Keratinocyte (primary cell): Measurements from ENCODE around the gene MAU2. TPM values are rescaled to one million over a fixed set of nuclear protein-coding genes. Genes with fewer than 3 reads are reported as not detected.

Experiments used
- DNase-seq: peaks from one replicate; pipeline ENCODE4 v3.0.0-alpha.2; 2011; ENCODE audit warnings: low read depth, missing footprints, low spot score
- FAIRE-seq: peaks from 2 replicates; lab custom pipeline; 2011; peaks lifted over from hg19 to GRCh38; lab: Jason Lieb, UNC
- H2AFZ ChIP-seq: 2 replicates; pipeline ENCODE4 v1.6.0; 2012; ENCODE audit warnings: low read length, control low read depth, inconsistent platforms; ENCODE audit not compliant: control insufficient read depth
- H3K27ac ChIP-seq: 2 replicates; pipeline ENCODE4 v1.5.1; 2011; ENCODE audit warnings: low read length; ENCODE audit not compliant: control insufficient read depth, insufficient read depth
- H3K27me3 ChIP-seq: 3 replicates; pipeline ENCODE4 v1.6.0; 2011; ENCODE audit warnings: low read length; ENCODE audit not compliant: control insufficient read depth, insufficient read depth; ENCODE audit errors: extremely low read depth
- H3K36me3 ChIP-seq, 2 experiments: 2 replicates in 1 of 2; 3 replicates in 1 of 2; pipeline ENCODE4 v1.5.1; 2011; ENCODE audit warnings: low read length in 2 of 2, mild to moderate bottlenecking in 1 of 2; ENCODE audit not compliant: control insufficient read depth in 2 of 2, insufficient read depth in 2 of 2; ENCODE audit errors: extremely low read depth in 1 of 2
- H3K4me1 ChIP-seq: 3 replicates; pipeline ENCODE4 v1.5.1; 2011; ENCODE audit warnings: low read length; ENCODE audit not compliant: control insufficient read depth, insufficient read depth; ENCODE audit errors: extremely low read depth
- H3K4me2 ChIP-seq: 3 replicates; pipeline ENCODE4 v1.6.0; 2011; ENCODE audit warnings: low read depth, low read length; ENCODE audit not compliant: control insufficient read depth, insufficient read depth; ENCODE audit errors: extremely low read depth
- H3K4me3 ChIP-seq, 3 experiments: fragments of 200-600 bp in 1 of 3; sonication (generic) in 1 of 3; 2 replicates in 2 of 3; 3 replicates in 1 of 3; pipeline ENCODE4 v1.5.1; 2011 to 2016; ENCODE audit warnings: low read length in 3 of 3, mild to moderate bottlenecking in 3 of 3, control low read depth in 2 of 3, inconsistent platforms in 1 of 3, low read depth in 1 of 3, mixed read lengths in 1 of 3, mixed run types in 1 of 3, moderate library complexity in 1 of 3; ENCODE audit not compliant: control insufficient read depth in 2 of 3, insufficient read depth in 2 of 3; ENCODE audit errors: extremely low read depth in 1 of 3
- H3K79me2 ChIP-seq: 2 replicates; pipeline ENCODE4 v1.6.0; 2012; ENCODE audit warnings: low read length; ENCODE audit not compliant: control insufficient read depth, insufficient read depth
- H3K9ac ChIP-seq: 3 replicates; pipeline ENCODE4 v1.6.0; 2011; ENCODE audit warnings: low read length; ENCODE audit not compliant: control insufficient read depth, insufficient read depth; ENCODE audit errors: extremely low read depth
- H3K9me1 ChIP-seq: 3 replicates; pipeline ENCODE4 v1.6.0; 2011; ENCODE audit warnings: low read length; ENCODE audit not compliant: control insufficient read depth, insufficient read depth; ENCODE audit errors: extremely low read depth
- H3K9me3 ChIP-seq: 2 replicates; pipeline ENCODE4 v1.5.1; 2012; ENCODE audit warnings: low read depth, low read length; ENCODE audit not compliant: control insufficient read depth
- H4K20me1 ChIP-seq: 3 replicates; pipeline ENCODE4 v1.6.0; 2011; ENCODE audit warnings: low read length; ENCODE audit not compliant: control insufficient read depth, insufficient read depth; ENCODE audit errors: extremely low read depth
- EZH2 ChIP-seq: IDR thresholded peaks from one replicate; pipeline ENCODE4 v1.6.1; 2012; ENCODE audit warnings: inconsistent platforms, mild to moderate bottlenecking, low read length, moderate library complexity
- dilution Hi-C: fragments of 300-500 bp; cut with MboI; formaldehyde crosslinking; loops from one replicate; pipeline ENCODE4 v1.7.0; 2020; ENCODE audit warnings: low sequenced_read_pairs; ENCODE audit not compliant: extremely low pct_ligation_motif_present
- polyA plus RNA-seq, 5 experiments: library from polyadenylated mRNA; depleted of rRNA in 3 of 5; stranded (reverse) in 3 of 5; stranded (forward) in 1 of 5; unstranded in 1 of 5; fragments of >200 nt; gene quantifications; 1 replicate in 1 of 5; 2 replicates in 3 of 5; 3 replicates in 1 of 5; pipeline versions ENCODE4 v1.2.1 to v1.2.3, GENCODE V29; 2011 to 2012; ENCODE audit warnings: missing spikeins in 2 of 5, low read depth in 1 of 5, low replicate concordance in 1 of 5
- TF ChIP-seq, protein P1 (sequence below), 3 experiments: IDR thresholded peaks in 1 of 3; conservative IDR thresholded peaks in 1 of 3; optimal IDR thresholded peaks in 1 of 3; 2 replicates in 2 of 3; 3 replicates in 1 of 3; pipeline versions ENCODE3 to v1.5.1; 2011; ENCODE audit warnings: low read length in 3 of 3, mild to moderate bottlenecking in 3 of 3, moderate library complexity in 2 of 3, control low read depth in 1 of 3, inconsistent platforms in 1 of 3; ENCODE audit not compliant: insufficient read depth in 2 of 3; ENCODE audit errors: extremely low read depth in 1 of 3

Gene MAU2
- polyA plus RNA-seq, 1 donor (not counting 4 experiments of a cell fraction or from before 2014, with no cell fraction given): 10.3 TPM

DNA sequence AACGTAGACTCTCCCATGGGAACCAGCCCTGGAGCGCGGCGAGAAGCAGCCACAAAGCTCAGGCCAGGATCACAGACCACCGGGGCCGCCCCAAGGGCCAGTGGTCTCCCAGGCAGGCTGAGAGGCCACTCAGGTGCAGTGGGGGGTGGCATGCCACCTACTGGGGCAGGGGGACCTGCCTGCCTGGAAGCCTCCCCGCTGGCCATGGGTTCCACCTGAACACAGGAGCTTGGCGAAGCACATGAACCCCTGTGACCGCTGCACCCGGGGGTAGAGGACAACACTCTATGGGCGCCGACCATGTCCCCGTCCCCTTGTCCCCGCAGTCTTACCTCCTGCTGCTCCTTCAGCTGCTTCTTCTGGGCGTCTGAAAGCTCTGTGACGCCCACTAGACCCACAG is 40.8 kb upstream of the MAU2 start:
- no peak for FAIRE-seq
- Histone ChIP-seq H3K79me2 (no peaks in the 10 kb centered on the region), H3K9me3 (no peaks in the 10 kb centered on the region), H4K20me1 (peaks cover 3% of the 10 kb centered on the region), H3K36me3 (peaks cover 17 to 32% of the 10 kb centered on the region in 2 experiments), H3K4me2 (no peak overlapping the region), H3K4me3 (no peak overlapping the region), H3K9ac (no peak overlapping the region), H3K27me3 (no peaks in the 10 kb centered on the region), H3K27ac (no peak overlapping the region), H2AFZ (no peak overlapping the region), H3K4me1 (no peaks in the 10 kb centered on the region), H3K9me1 (no peaks in the 10 kb centered on the region)
- DNase-seq: no peak
- dilution Hi-C loops: no loop called here
- TF ChIP-seq, protein P1, sequence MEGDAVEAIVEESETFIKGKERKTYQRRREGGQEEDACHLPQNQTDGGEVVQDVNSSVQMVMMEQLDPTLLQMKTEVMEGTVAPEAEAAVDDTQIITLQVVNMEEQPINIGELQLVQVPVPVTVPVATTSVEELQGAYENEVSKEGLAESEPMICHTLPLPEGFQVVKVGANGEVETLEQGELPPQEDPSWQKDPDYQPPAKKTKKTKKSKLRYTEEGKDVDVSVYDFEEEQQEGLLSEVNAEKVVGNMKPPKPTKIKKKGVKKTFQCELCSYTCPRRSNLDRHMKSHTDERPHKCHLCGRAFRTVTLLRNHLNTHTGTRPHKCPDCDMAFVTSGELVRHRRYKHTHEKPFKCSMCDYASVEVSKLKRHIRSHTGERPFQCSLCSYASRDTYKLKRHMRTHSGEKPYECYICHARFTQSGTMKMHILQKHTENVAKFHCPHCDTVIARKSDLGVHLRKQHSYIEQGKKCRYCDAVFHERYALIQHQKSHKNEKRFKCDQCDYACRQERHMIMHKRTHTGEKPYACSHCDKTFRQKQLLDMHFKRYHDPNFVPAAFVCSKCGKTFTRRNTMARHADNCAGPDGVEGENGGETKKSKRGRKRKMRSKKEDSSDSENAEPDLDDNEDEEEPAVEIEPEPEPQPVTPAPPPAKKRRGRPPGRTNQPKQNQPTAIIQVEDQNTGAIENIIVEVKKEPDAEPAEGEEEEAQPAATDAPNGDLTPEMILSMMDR (optimal IDR thresholded peaks at IDR 0.05 in 1 of 3, IDR thresholded peaks at IDR 0.05 in 1 of 3, conservative IDR thresholded peaks at IDR 0.05 in 1 of 3; ENCODE audit: extremely low read depth in 1 of 3, insufficient read depth in 2 of 3, low read length in 3 of 3): no peak
- no peak for TF ChIP-seq EZH2

DNA sequence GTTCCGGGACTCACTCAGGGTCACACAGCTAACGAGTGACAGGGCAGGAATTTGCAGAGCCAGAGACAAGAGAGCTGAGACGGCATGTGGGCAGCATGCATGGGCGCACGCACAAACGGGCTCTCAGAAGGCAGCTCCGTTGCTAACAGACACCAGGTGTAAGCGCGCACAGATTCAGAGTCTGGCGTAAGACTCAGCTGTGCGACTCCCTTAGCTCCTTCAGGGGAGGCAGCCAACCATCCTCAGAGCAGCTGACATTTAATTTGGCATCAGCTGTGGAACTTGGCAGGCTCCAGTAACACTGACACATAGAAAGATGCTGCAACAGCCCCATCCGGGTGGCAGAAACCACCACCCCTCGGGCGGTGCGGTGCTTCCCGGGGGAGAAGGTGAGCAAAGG is 40.1 kb upstream of the MAU2 start:
- DNase-seq: no peak
- Histone ChIP-seq H3K4me1 (no peaks in the 10 kb centered on the region), H3K9ac (no peak overlapping the region), H4K20me1 (peaks cover 3% of the 10 kb centered on the region), H2AFZ (no peak overlapping the region), H3K79me2 (no peaks in the 10 kb centered on the region), H3K27ac (no peak overlapping the region), H3K27me3 (no peaks in the 10 kb centered on the region), H3K9me3 (no peaks in the 10 kb centered on the region), H3K4me2 (no peak overlapping the region), H3K9me1 (no peaks in the 10 kb centered on the region), H3K36me3 (peaks cover 17 to 35% of the 10 kb centered on the region in 2 experiments), H3K4me3 (no peak overlapping the region)
- TF ChIP-seq, protein P1 (optimal IDR thresholded peaks at IDR 0.05 in 1 of 3, IDR thresholded peaks at IDR 0.05 in 1 of 3, conservative IDR thresholded peaks at IDR 0.05 in 1 of 3; ENCODE audit: extremely low read depth in 1 of 3, insufficient read depth in 2 of 3, low read length in 3 of 3): no peak
- no peak for TF ChIP-seq EZH2
- FAIRE-seq: no peak
- dilution Hi-C loops: no loop called here
